ENCODE results near the gene HIKESHI. TPM values are rescaled to one million over a fixed set of nuclear protein-coding genes. Genes with fewer than 3 reads are reported as not detected.

The HIKESHI gene
- polyA plus RNA-seq, 1 of the 3 experiments (the other 2 are of a cell fraction): 62.3 TPM

GRCh38 chr11:86261328-86261727 is 40.7 kb upstream of the HIKESHI start:
- ChIA-PET POLR2A (no interaction called here), CTCF (no interaction called here)
- Histone ChIP-seq H3K9me2 (no peaks in the 10 kb centered on the region), H3K36me3 (replicated peaks in 1 of 2; ENCODE audit: control insufficient read depth in 1 of 2, insufficient read depth in 2 of 2, low read length in 1 of 2) (peaks cover 23 to 39% of the 10 kb centered on the region in 2 experiments), H3K9ac (no peak overlapping the region), H2AFZ (ENCODE audit: low read depth) (no peak overlapping the region), H3K9me3 (no peaks in the 10 kb centered on the region), H3K27ac (ENCODE audit: low read depth in 2 of 2, low read length in 1 of 2) (no peak overlapping the region), H3K4me3 (ENCODE audit: low read depth in 2 of 2, low read length in 1 of 2) (no peak overlapping the region), H3F3A (replicated peaks; ENCODE audit: insufficient read depth) (peaks cover 5% of the 10 kb centered on the region), H3K4me2 (no peak overlapping the region), H4K20me1 (ENCODE audit: insufficient read depth) (no peaks in the 10 kb centered on the region), H3K79me2 (ENCODE audit: insufficient read depth) (peaks cover 14% of the 10 kb centered on the region), H3K4me1 (ENCODE audit: control insufficient read depth in 1 of 2, insufficient read depth in 2 of 2, low read depth in 1 of 2, low read length in 1 of 2) (no peaks in the 10 kb centered on the region), H3K27me3 (ENCODE audit: insufficient read depth) (no peaks in the 10 kb centered on the region)
- TF ChIP-seq EP300 (IDR thresholded peaks at IDR 0.05; ENCODE audit: borderline replicate concordance in 1 of 2, low read depth in 1 of 2, low read length in 1 of 2) (no peak), MXI1 (IDR thresholded peaks at IDR 0.05; ENCODE audit: low read depth, low read length) (no peak), SIN3A (IDR thresholded peaks at IDR 0.05; ENCODE audit: borderline replicate concordance, low read depth, low read length) (no peak), ELF1 (IDR thresholded peaks at IDR 0.05) (no peak), GATA2 (CRISPR knock-in tag; IDR thresholded peaks at IDR 0.05) (no peak), USF1 (IDR thresholded peaks at IDR 0.05; ENCODE audit: borderline replicate concordance, low read depth) (no peak), TCF12 (IDR thresholded peaks at IDR 0.05) (no peak), TAF1 (IDR thresholded peaks at IDR 0.05; ENCODE audit: borderline replicate concordance, low read depth, low read length) (no peak), MAX (IDR thresholded peaks at IDR 0.05; ENCODE audit: low read depth) (no peak), RXRA (IDR thresholded peaks at IDR 0.05; ENCODE audit: borderline replicate concordance, low read depth) (no peak), PBX3 (IDR thresholded peaks at IDR 0.05) (no peak), JUND (IDR thresholded peaks at IDR 0.05) (no peak)
- no peak for DNase-seq
- WGBS (ENCODE audit: low lambda C conversion rate): 100% methylated on average over 1 of the region's 3 CpGs

- H3K4me2 ChIP-seq: no peak overlapping the region
- no peaks in the 10 kb centered on the region for H3K4me1 ChIP-seq (ENCODE audit: control insufficient read depth in 1 of 2, insufficient read depth in 2 of 2, low read depth in 1 of 2, low read length in 1 of 2)
- no peak for TF ChIP-seq NRF1 (IDR thresholded peaks at IDR 0.05; ENCODE audit: low read depth, low read length)
- no peak for TF ChIP-seq MEF2A (IDR thresholded peaks at IDR 0.05; ENCODE audit: borderline replicate concordance, low read depth)
- TF ChIP-seq YY1 (IDR thresholded peaks at IDR 0.05; ENCODE audit: low read depth): no peak
- no peak for TF ChIP-seq RCOR1 (IDR thresholded peaks at IDR 0.05; ENCODE audit: low read length)
- no peak for TF ChIP-seq IRF3 (IDR thresholded peaks at IDR 0.05; ENCODE audit: low read depth, low read length)
- no peak for TF ChIP-seq TCF12 (IDR thresholded peaks at IDR 0.05)
- no peak for TF ChIP-seq RXRA (IDR thresholded peaks at IDR 0.05; ENCODE audit: borderline replicate concordance, low read depth)
- TF ChIP-seq TEAD4 (IDR thresholded peaks at IDR 0.05; ENCODE audit: borderline replicate concordance, insufficient read depth): no peak
- no peak for TF ChIP-seq SIN3A (IDR thresholded peaks at IDR 0.05; ENCODE audit: borderline replicate concordance, low read depth, low read length)
- no peak for DNase-seq
- no peaks in the 10 kb centered on the region for H4K20me1 ChIP-seq (ENCODE audit: insufficient read depth)
- no peak overlapping the region for H3K9ac ChIP-seq
- H3F3A ChIP-seq (replicated peaks; ENCODE audit: insufficient read depth): peaks cover 8% of the 10 kb centered on the region
- 90% methylated on average over 6 of the region's 6 CpGs for WGBS (ENCODE audit: low lambda C conversion rate)
- peaks cover 23 to 41% of the 10 kb centered on the region in 2 experiments for H3K36me3 ChIP-seq (replicated peaks in 1 of 2; ENCODE audit: control insufficient read depth in 1 of 2, insufficient read depth in 2 of 2, low read length in 1 of 2)
- no peaks in the 10 kb centered on the region for H3K27me3 ChIP-seq (ENCODE audit: insufficient read depth)
- H2AFZ ChIP-seq (ENCODE audit: low read depth): no peak overlapping the region
- CTCF ChIA-PET: interaction anchor here (1.0 kb wide), 1 partner anchor 16 kb away, joined by 3 read pairs; no protein-coding TSS in a partner anchor
- H3K9me2 ChIP-seq: no peaks in the 10 kb centered on the region
- H3K27ac ChIP-seq (ENCODE audit: low read depth in 2 of 2, low read length in 1 of 2): no peak overlapping the region
- POLR2A ChIA-PET: interaction anchor here (0.6 kb wide), 1 partner anchor 40 kb away, joined by 5 read pairs; the partner anchor contains the start of gene HIKESHI
- H3K9me3 ChIP-seq: no peaks in the 10 kb centered on the region
- H3K79me2 ChIP-seq (ENCODE audit: insufficient read depth): peaks cover 8% of the 10 kb centered on the region
- H3K4me3 ChIP-seq (ENCODE audit: low read depth in 2 of 2, low read length in 1 of 2): no peak overlapping the region
These were observed 39.7 kb upstream of the HIKESHI start for GRCh38 chr11:86262387-86262786.

Data from SK-N-SH (cell line).